ENCODE data around the gene NBDY. TPM values are rescaled to one million over a fixed set of nuclear protein-coding genes. Genes with fewer than 3 reads are reported as not detected.

Gene NBDY
- total and polyA plus RNA-seq, 2 of the 4 experiments (the other 2 are of a cell fraction), result 3.2 to 61.5 TPM

DNA sequence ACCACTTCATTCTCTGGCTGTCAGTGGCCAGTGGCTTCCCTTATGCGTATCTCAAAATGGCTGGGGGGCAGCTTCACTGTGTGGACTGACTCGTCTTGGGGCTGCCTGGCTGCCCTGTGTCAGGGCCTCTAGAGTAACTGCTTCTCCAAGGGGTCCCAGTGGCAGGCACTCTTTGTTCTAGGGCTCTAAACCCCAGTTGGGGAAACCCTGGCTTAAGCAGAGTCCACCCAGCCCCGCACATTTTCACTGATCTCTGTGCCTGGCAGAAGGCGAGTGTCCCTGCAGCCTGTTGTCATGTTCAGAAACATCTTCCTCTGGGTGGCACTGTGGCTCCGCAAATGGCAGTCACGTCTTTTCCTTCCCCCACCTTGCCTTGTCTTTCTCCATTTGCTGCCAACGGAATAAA is 59.7 kb downstream of the NBDY start:
- no peaks in the 10 kb centered on the region; the same call in 1 of the 2 replicates for H4K20me1 ChIP-seq (ENCODE audit: insufficient read depth, low read length)
- H3K9ac ChIP-seq (ENCODE audit: low read depth, low read length), result no peak overlapping the region
- H2AK9ac ChIP-seq (replicated peaks; ENCODE audit: low read depth, low read length, poor library complexity), result no peak overlapping the region
- ATAC-seq (ENCODE audit: low read depth) (peak; percentile 52), DNase-seq (peak; percentile 47)
- intact Hi-C loops (cut with micrococcal nuclease), result no loop called here
- peak overlapping the region; percentile 16; the same call in 1 of the 2 replicates for H3K4me3 ChIP-seq (ENCODE audit: insufficient read depth, low read depth, low read length)
- H3K27ac ChIP-seq (ENCODE audit: insufficient read depth, low read length), result no peak overlapping the region
- in situ Hi-C loops (cut with MboI; ENCODE audit: low sequenced_read_pairs), result no loop called here
- H2BK20ac ChIP-seq (ENCODE audit: low read depth, low read length), result no peak overlapping the region
- ChIA-PET POLR2A (ENCODE audit: unreplicated experiment) (no interaction called here), CTCF (no interaction called here)
- H3K4me2 ChIP-seq (ENCODE audit: low read depth, low read length), result no peak overlapping the region; the same call in 1 of the 2 replicates
- H3K79me1 ChIP-seq (ENCODE audit: low read depth in 1 of 2, low read length in 2 of 2), result 0 out of 4 replicates have a peak, but pooled peaks cover 0 to 3% of the 10 kb centered on the region in 2 experiments
- H2AFZ ChIP-seq (replicated peaks; ENCODE audit: low read length, poor library complexity), result peak overlapping the region; percentile 72
- no peak overlapping the region for H2BK5ac ChIP-seq (ENCODE audit: low read depth, low read length, poor library complexity, severe bottlenecking)
- H4K91ac ChIP-seq (ENCODE audit: insufficient read depth, low read depth, low read length), result no peak overlapping the region
- no peaks in the 10 kb centered on the region for H3K9me3 ChIP-seq (ENCODE audit: control insufficient read depth, insufficient read depth, low read length)
- no peak overlapping the region for H2BK15ac ChIP-seq (ENCODE audit: low read depth, low read length)
- no peak overlapping the region for H3K23ac ChIP-seq (ENCODE audit: low read depth, low read length)
- dilution Hi-C loops (cut with HindIII; ENCODE audit: low sequenced_read_pairs, unreplicated experiment), result no loop called here
- no peak overlapping the region for H4K8ac ChIP-seq (ENCODE audit: low read depth in 2 of 2, low read length in 2 of 2)
- H3K27me3 ChIP-seq (ENCODE audit: control insufficient read depth, insufficient read depth, low read length), result no peaks in the 10 kb centered on the region
- 46% methylated on average over 3 of the region's 7 CpGs; no CpG with 5 or more reads in 1 of the 2 experiments for WGBS, 2 experiments (ENCODE audit: extremely low coverage in 2 of 2, insufficient read length in 1 of 2)
- no peak overlapping the region for H3K4ac ChIP-seq (ENCODE audit: low read depth, low read length)
- peaks cover 6% of the 10 kb centered on the region; the same call in 1 of the 2 replicates for H3K36me3 ChIP-seq (ENCODE audit: control insufficient read depth, insufficient read depth, low read length)
- H4K5ac ChIP-seq (ENCODE audit: low read depth, low read length), result no peak overlapping the region
- no peak overlapping the region for H2AK5ac ChIP-seq (ENCODE audit: low read depth, low read length)
- no peak overlapping the region for H3K18ac ChIP-seq (ENCODE audit: low read depth, low read length)
- no peak overlapping the region for H2BK120ac ChIP-seq (ENCODE audit: low read depth, low read length)
- no peak overlapping the region for H3K56ac ChIP-seq (ENCODE audit: extremely low read depth, insufficient read depth, low read length)
- BruUV-seq (replicated peaks), result no TSS peak
- H3K4me1 ChIP-seq (ENCODE audit: control insufficient read depth, insufficient read depth, low read length), result no peaks in the 10 kb centered on the region
- no peaks in the 10 kb centered on the region; the same call in 1 of the 2 replicates for H3K9me1 ChIP-seq (ENCODE audit: insufficient read depth, low read length)
- H3K14ac ChIP-seq (replicated peaks; ENCODE audit: low read depth, low read length), result no peak overlapping the region
- peak; percentile 66 for TF ChIP-seq RAD21 (IDR thresholded peaks at IDR 0.05; ENCODE audit: low read length)
- peak; percentile 32 for TF ChIP-seq SMC3 (IDR thresholded peaks at IDR 0.05; ENCODE audit: low read depth, low read length)
- TF ChIP-seq, protein P1, sequence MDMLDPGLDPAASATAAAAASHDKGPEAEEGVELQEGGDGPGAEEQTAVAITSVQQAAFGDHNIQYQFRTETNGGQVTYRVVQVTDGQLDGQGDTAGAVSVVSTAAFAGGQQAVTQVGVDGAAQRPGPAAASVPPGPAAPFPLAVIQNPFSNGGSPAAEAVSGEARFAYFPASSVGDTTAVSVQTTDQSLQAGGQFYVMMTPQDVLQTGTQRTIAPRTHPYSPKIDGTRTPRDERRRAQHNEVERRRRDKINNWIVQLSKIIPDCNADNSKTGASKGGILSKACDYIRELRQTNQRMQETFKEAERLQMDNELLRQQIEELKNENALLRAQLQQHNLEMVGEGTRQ (IDR thresholded peaks at IDR 0.05; ENCODE audit: low read depth, low read length), result no peak
- TF ChIP-seq, protein P2, sequence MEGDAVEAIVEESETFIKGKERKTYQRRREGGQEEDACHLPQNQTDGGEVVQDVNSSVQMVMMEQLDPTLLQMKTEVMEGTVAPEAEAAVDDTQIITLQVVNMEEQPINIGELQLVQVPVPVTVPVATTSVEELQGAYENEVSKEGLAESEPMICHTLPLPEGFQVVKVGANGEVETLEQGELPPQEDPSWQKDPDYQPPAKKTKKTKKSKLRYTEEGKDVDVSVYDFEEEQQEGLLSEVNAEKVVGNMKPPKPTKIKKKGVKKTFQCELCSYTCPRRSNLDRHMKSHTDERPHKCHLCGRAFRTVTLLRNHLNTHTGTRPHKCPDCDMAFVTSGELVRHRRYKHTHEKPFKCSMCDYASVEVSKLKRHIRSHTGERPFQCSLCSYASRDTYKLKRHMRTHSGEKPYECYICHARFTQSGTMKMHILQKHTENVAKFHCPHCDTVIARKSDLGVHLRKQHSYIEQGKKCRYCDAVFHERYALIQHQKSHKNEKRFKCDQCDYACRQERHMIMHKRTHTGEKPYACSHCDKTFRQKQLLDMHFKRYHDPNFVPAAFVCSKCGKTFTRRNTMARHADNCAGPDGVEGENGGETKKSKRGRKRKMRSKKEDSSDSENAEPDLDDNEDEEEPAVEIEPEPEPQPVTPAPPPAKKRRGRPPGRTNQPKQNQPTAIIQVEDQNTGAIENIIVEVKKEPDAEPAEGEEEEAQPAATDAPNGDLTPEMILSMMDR (conservative IDR thresholded peaks at IDR 0.05; ENCODE audit: low read depth, low read length), result peak; percentile 53
- TF ChIP-seq MAFK (IDR thresholded peaks at IDR 0.05; ENCODE audit: low read depth, low read length), result no peak
- TF ChIP-seq NFE2L2 (IDR thresholded peaks at IDR 0.05; ENCODE audit: low read depth, low read length), result no peak
- no peak for TF ChIP-seq CHD1 (IDR thresholded peaks at IDR 0.05; ENCODE audit: low read depth, low read length)

Measured in IMR-90 (cell line).